ENCODE measurements around the gene MAP7.

Gene MAP7

GRCh38 chr6:136468711-136469110 is 81.5 kb downstream of the MAP7 start:
- Histone ChIP-seq H3K9me3 (ENCODE audit: control insufficient read depth, insufficient read depth, low read depth, low read length) (no peaks in the 10 kb centered on the region), H3K9ac (ENCODE audit: low read length) (no peak overlapping the region), H3K27ac (ENCODE audit: low read depth, low read length) (no peak overlapping the region), H3K36me3 (ENCODE audit: control insufficient read depth, insufficient read depth, low read length) (no peaks in the 10 kb centered on the region), H3K27me3 (ENCODE audit: control insufficient read depth, insufficient read depth, low read length) (no peaks in the 10 kb centered on the region), H3K4me3 (ENCODE audit: low read depth, low read length) (no peak overlapping the region), H3K4me1 (ENCODE audit: control insufficient read depth, insufficient read depth, low read length) (peaks cover 16% of the 10 kb centered on the region; the same call in 1 of the 2 replicates)

- no peak overlapping the region for H3K27ac ChIP-seq (ENCODE audit: low read depth, low read length)
- H3K36me3 ChIP-seq (ENCODE audit: control insufficient read depth, insufficient read depth, low read length): no peaks in the 10 kb centered on the region
Observed at GRCh38 chr6:136467186-136467585, 83.0 kb downstream of the MAP7 start.

GRCh38 chr6:136466777-136467176 is 83.4 kb downstream of the MAP7 start:
- Histone ChIP-seq H3K4me3 (ENCODE audit: low read depth, low read length) (no peak overlapping the region), H3K9me3 (ENCODE audit: control insufficient read depth, insufficient read depth, low read depth, low read length) (no peaks in the 10 kb centered on the region), H3K27ac (ENCODE audit: low read depth, low read length) (no peak overlapping the region), H3K9ac (ENCODE audit: low read length) (no peak overlapping the region), H3K4me1 (ENCODE audit: control insufficient read depth, insufficient read depth, low read length) (peaks cover 15% of the 10 kb centered on the region; the same call in 1 of the 2 replicates), H3K27me3 (ENCODE audit: control insufficient read depth, insufficient read depth, low read length) (no peaks in the 10 kb centered on the region), H3K36me3 (ENCODE audit: control insufficient read depth, insufficient read depth, low read length) (no peaks in the 10 kb centered on the region)

More at GRCh38 chr6:136467186-136467585, 83.0 kb downstream of the MAP7 start:
- no peaks in the 10 kb centered on the region for H3K27me3 ChIP-seq (ENCODE audit: control insufficient read depth, insufficient read depth, low read length)
- no peak overlapping the region for H3K9ac ChIP-seq (ENCODE audit: low read length)
- H3K9me3 ChIP-seq (ENCODE audit: control insufficient read depth, insufficient read depth, low read depth, low read length): no peaks in the 10 kb centered on the region
- no peak overlapping the region for H3K4me3 ChIP-seq (ENCODE audit: low read depth, low read length)
- peaks cover 16% of the 10 kb centered on the region; the same call in 1 of the 2 replicates for H3K4me1 ChIP-seq (ENCODE audit: control insufficient read depth, insufficient read depth, low read length)

GRCh38 chr6:136465766-136466303 is 84.4 kb downstream of the MAP7 start:
- Histone ChIP-seq H3K4me3 (ENCODE audit: low read depth, low read length) (no peak overlapping the region), H3K27me3 (ENCODE audit: control insufficient read depth, insufficient read depth, low read length) (no peaks in the 10 kb centered on the region), H3K4me1 (ENCODE audit: control insufficient read depth, insufficient read depth, low read length) (peaks cover 12% of the 10 kb centered on the region; the same call in 1 of the 2 replicates), H3K27ac (ENCODE audit: low read depth, low read length) (no peak overlapping the region), H3K9ac (ENCODE audit: low read length) (no peak overlapping the region), H3K9me3 (ENCODE audit: control insufficient read depth, insufficient read depth, low read depth, low read length) (no peaks in the 10 kb centered on the region), H3K36me3 (ENCODE audit: control insufficient read depth, insufficient read depth, low read length) (no peaks in the 10 kb centered on the region)

GRCh38 chr6:136464874-136465273 is 85.3 kb downstream of the MAP7 start:
- Histone ChIP-seq H3K4me1 (ENCODE audit: control insufficient read depth, insufficient read depth, low read length) (peaks cover 7% of the 10 kb centered on the region; the same call in 1 of the 2 replicates), H3K4me3 (ENCODE audit: low read depth, low read length) (no peak overlapping the region), H3K36me3 (ENCODE audit: control insufficient read depth, insufficient read depth, low read length) (no peaks in the 10 kb centered on the region), H3K27me3 (ENCODE audit: control insufficient read depth, insufficient read depth, low read length) (no peaks in the 10 kb centered on the region), H3K27ac (ENCODE audit: low read depth, low read length) (no peak overlapping the region), H3K9ac (ENCODE audit: low read length) (no peak overlapping the region), H3K9me3 (ENCODE audit: control insufficient read depth, insufficient read depth, low read depth, low read length) (no peaks in the 10 kb centered on the region)

- Histone ChIP-seq H3K27ac (ENCODE audit: low read depth, low read length) (no peak overlapping the region), H3K27me3 (ENCODE audit: control insufficient read depth, insufficient read depth, low read length) (no peaks in the 10 kb centered on the region), H3K36me3 (ENCODE audit: control insufficient read depth, insufficient read depth, low read length) (no peaks in the 10 kb centered on the region), H3K4me1 (ENCODE audit: control insufficient read depth, insufficient read depth, low read length) (peaks cover 6% of the 10 kb centered on the region; the same call in 1 of the 2 replicates), H3K9me3 (ENCODE audit: control insufficient read depth, insufficient read depth, low read depth, low read length) (no peaks in the 10 kb centered on the region), H3K4me3 (ENCODE audit: low read depth, low read length) (no peak overlapping the region), H3K9ac (ENCODE audit: low read length) (no peak overlapping the region)
Observed at GRCh38 chr6:136464148-136464547, 86.1 kb downstream of the MAP7 start.

GRCh38 chr6:136463743-136464142 is 86.5 kb downstream of the MAP7 start:
- no peak overlapping the region for H3K27ac ChIP-seq (ENCODE audit: low read depth, low read length)
- no peaks in the 10 kb centered on the region for H3K36me3 ChIP-seq (ENCODE audit: control insufficient read depth, insufficient read depth, low read length)
- H3K9ac ChIP-seq (ENCODE audit: low read length): no peak overlapping the region
- H3K9me3 ChIP-seq (ENCODE audit: control insufficient read depth, insufficient read depth, low read depth, low read length): no peaks in the 10 kb centered on the region
- no peak overlapping the region for H3K4me3 ChIP-seq (ENCODE audit: low read depth, low read length)
- H3K4me1 ChIP-seq (ENCODE audit: control insufficient read depth, insufficient read depth, low read length): peaks cover 6% of the 10 kb centered on the region; the same call in 1 of the 2 replicates
- H3K27me3 ChIP-seq (ENCODE audit: control insufficient read depth, insufficient read depth, low read length): no peaks in the 10 kb centered on the region

GRCh38 chr6:136446579-136447187 is 103.5 kb downstream of the MAP7 start:
- no peak overlapping the region for H3K4me3 ChIP-seq (ENCODE audit: low read depth, low read length)
- H3K9me3 ChIP-seq (ENCODE audit: control insufficient read depth, insufficient read depth, low read depth, low read length): peaks cover 6% of the 10 kb centered on the region
- no peak overlapping the region for H3K27ac ChIP-seq (ENCODE audit: low read depth, low read length)
- H3K36me3 ChIP-seq (ENCODE audit: control insufficient read depth, insufficient read depth, low read length): no peaks in the 10 kb centered on the region
- peaks cover 15% of the 10 kb centered on the region for H3K4me1 ChIP-seq (ENCODE audit: control insufficient read depth, insufficient read depth, low read length)
- no peaks in the 10 kb centered on the region for H3K27me3 ChIP-seq (ENCODE audit: control insufficient read depth, insufficient read depth, low read length)
- H3K9ac ChIP-seq (ENCODE audit: low read length): no peak overlapping the region

GRCh38 chr6:136446145-136446544 is 104.1 kb downstream of the MAP7 start:
- Histone ChIP-seq H3K9me3 (ENCODE audit: control insufficient read depth, insufficient read depth, low read depth, low read length) (peaks cover 2% of the 10 kb centered on the region; the same call in 1 of the 2 replicates), H3K4me1 (ENCODE audit: control insufficient read depth, insufficient read depth, low read length) (peaks cover 15% of the 10 kb centered on the region), H3K36me3 (ENCODE audit: control insufficient read depth, insufficient read depth, low read length) (no peaks in the 10 kb centered on the region), H3K27me3 (ENCODE audit: control insufficient read depth, insufficient read depth, low read length) (no peaks in the 10 kb centered on the region), H3K4me3 (ENCODE audit: low read depth, low read length) (no peak overlapping the region), H3K27ac (ENCODE audit: low read depth, low read length) (no peak overlapping the region), H3K9ac (ENCODE audit: low read length) (no peak overlapping the region)

- Histone ChIP-seq H3K9me3 (ENCODE audit: control insufficient read depth, insufficient read depth, low read depth, low read length) (no peaks in the 10 kb centered on the region), H3K27ac (ENCODE audit: low read depth, low read length) (no peak overlapping the region), H3K27me3 (ENCODE audit: control insufficient read depth, insufficient read depth, low read length) (no peaks in the 10 kb centered on the region), H3K9ac (ENCODE audit: low read length) (no peak overlapping the region), H3K36me3 (ENCODE audit: control insufficient read depth, insufficient read depth, low read length) (no peaks in the 10 kb centered on the region), H3K4me3 (ENCODE audit: low read depth, low read length) (no peak overlapping the region), H3K4me1 (ENCODE audit: control insufficient read depth, insufficient read depth, low read length) (peaks cover 19% of the 10 kb centered on the region)
Observed at GRCh38 chr6:136445063-136445462, 105.2 kb downstream of the MAP7 start.

GRCh38 chr6:136440203-136440602 is 110.0 kb downstream of the MAP7 start:
- H3K27ac ChIP-seq (ENCODE audit: low read depth, low read length): no peak overlapping the region
- peaks cover 39% of the 10 kb centered on the region for H3K4me1 ChIP-seq (ENCODE audit: control insufficient read depth, insufficient read depth, low read length)
- no peak overlapping the region for H3K9ac ChIP-seq (ENCODE audit: low read length)

More at GRCh38 chr6:136440203-136440602, 110.0 kb downstream of the MAP7 start:
- H3K36me3 ChIP-seq (ENCODE audit: control insufficient read depth, insufficient read depth, low read length): no peaks in the 10 kb centered on the region
- H3K4me3 ChIP-seq (ENCODE audit: low read depth, low read length): no peak overlapping the region
- no peaks in the 10 kb centered on the region for H3K9me3 ChIP-seq (ENCODE audit: control insufficient read depth, insufficient read depth, low read depth, low read length)
- no peaks in the 10 kb centered on the region for H3K27me3 ChIP-seq (ENCODE audit: control insufficient read depth, insufficient read depth, low read length)

All from HUES6 (cell line).